Measurements from ENCODE around the gene SDR39U1.
"Not testable (repeated sequence)": the region's sequence is repeated elsewhere in the genome, so short reads cannot be mapped to it uniquely, and the experiment has no call there.

SDR39U1 gene

GRCh38 chr14:24442240-24443052, at the start of gene SDR39U1:
SDR39U1 (minus strand) TSS chr14:24442776; CDS start chr14:24442769, 7 bp downstream.
- peak; percentile 98 to 99 for DNase-seq

- DNase-seq: peak in 1 of 2 experiments; percentile 25
Measured at GRCh38 chr14:24491586-24492408, 49.2 kb upstream of the SDR39U1 start.

GRCh38 chr14:24483604-24484252, 41.2 kb upstream of the SDR39U1 start:
- peak; percentile 33 to 42 for DNase-seq

GRCh38 chr14:24482699-24483303, 40.2 kb upstream of the SDR39U1 start:
- not testable (repeated sequence) for DNase-seq

- peak; percentile 30 to 73 for DNase-seq
Measured at GRCh38 chr14:24481622-24482324, 39.2 kb upstream of the SDR39U1 start.

- not testable (repeated sequence) for DNase-seq
Measured at GRCh38 chr14:24479999-24480398, 37.4 kb upstream of the SDR39U1 start.

GRCh38 chr14:24475261-24475660, 32.7 kb upstream of the SDR39U1 start:
- DNase-seq: no peak

- no peak for DNase-seq
Measured at GRCh38 chr14:24473211-24473610, 30.6 kb upstream of the SDR39U1 start.

GRCh38 chr14:24470450-24470849, 27.9 kb upstream of the SDR39U1 start:
- DNase-seq: not testable (repeated sequence)

- no peak for DNase-seq
Measured at GRCh38 chr14:24465805-24466204, 23.2 kb upstream of the SDR39U1 start.

GRCh38 chr14:24465368-24465767, 22.8 kb upstream of the SDR39U1 start:
- no peak for DNase-seq

- no peak for DNase-seq
Measured at GRCh38 chr14:24463884-24464785, 21.6 kb upstream of the SDR39U1 start.

GRCh38 chr14:24463017-24463883, 20.7 kb upstream of the SDR39U1 start:
- no peak for DNase-seq

- DNase-seq: no peak
Measured at GRCh38 chr14:24461336-24461735, 18.8 kb upstream of the SDR39U1 start.

- no peak for DNase-seq
Measured at GRCh38 chr14:24459331-24459730, 16.8 kb upstream of the SDR39U1 start.

- DNase-seq: no peak
Measured at GRCh38 chr14:24458736-24459135, 16.2 kb upstream of the SDR39U1 start.

GRCh38 chr14:24456980-24457379, 14.4 kb upstream of the SDR39U1 start:
- no peak for DNase-seq

GRCh38 chr14:24450828-24451227, 8.3 kb upstream of the SDR39U1 start:
- DNase-seq: not testable (repeated sequence)

- no peak for DNase-seq
Measured at GRCh38 chr14:24443053-24443665, 583 bp upstream of the SDR39U1 start.

- peak in 1 of 2 experiments; percentile 39 for DNase-seq
Measured at GRCh38 chr14:24441904-24442239, 704 bp downstream of the SDR39U1 start.
